GM18511 (cell line): ENCODE data around the gene TTC22.

Experiments used
- ATAC-seq: cut with Tn5 transposase; IDR thresholded peaks from one replicate; pipeline ENCODE4 v1.9.1; 2021; ENCODE audit warnings: mild to moderate bottlenecking, moderate library complexity; ENCODE audit not compliant: unreplicated experiment

Gene TTC22

DNA sequence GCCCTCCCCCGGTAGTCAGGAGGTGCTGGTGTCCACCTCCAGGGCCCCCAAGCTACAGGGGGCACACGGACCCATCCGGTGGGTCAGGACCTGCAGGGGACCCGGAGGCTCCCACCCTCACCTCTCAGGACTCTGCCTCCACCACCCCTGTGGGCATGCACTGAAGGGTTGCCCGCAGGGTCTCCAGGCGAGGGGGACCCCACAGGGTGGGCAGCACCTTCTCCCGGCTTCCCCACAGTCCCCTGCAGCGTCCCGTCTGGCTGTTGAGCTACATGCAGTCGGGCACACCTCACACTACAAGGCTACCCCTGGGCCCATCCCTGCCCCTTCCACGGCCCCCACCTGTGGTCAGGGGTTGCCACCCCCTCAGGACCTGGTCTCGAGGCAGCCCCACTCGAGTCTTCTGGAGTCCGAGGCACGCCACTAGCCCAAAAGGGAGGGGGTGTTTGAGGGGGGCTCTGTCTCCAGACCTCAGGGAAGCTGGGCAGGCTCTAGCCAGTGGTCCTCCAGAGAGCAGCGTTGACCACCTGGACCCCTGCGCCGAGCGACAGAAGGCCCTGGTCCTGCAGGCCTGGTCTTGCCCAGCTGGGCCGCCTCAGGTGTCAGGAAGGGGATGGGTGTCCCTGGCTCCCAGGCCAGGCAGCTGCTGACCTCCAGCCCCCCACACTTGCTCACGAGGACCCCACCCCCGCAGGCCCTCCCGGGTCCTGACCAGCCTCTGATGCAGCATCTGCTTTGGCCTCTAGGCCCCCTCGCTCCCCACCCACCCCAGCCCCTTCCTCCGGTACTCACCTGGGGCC lies 46.4 kb downstream of the TTC22 start:
- ATAC-seq = no peak

- no peak for ATAC-seq
Observed at GRCh38 chr1:54754045-54754444, 47.1 kb downstream of the TTC22 start.

DNA sequence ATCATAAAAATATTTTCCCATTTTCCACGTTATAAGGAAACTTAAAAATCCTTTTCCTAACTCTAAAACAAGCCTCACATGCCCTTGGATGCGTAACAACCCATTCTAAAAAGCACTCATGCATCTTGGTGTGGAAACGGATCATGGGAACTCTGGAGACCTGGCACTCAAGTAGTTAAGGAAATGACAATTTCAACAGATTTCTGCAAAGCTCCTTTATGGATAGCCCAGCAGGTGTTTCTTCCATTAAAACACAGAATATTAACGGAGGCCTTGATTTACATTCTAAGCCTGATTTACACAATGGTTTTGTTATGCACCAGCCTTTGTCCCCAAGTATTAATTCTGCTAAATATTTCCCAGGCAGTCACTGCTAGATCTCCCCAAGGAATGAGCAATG lies 49.7 kb downstream of the TTC22 start:
- no peak for ATAC-seq

DNA sequence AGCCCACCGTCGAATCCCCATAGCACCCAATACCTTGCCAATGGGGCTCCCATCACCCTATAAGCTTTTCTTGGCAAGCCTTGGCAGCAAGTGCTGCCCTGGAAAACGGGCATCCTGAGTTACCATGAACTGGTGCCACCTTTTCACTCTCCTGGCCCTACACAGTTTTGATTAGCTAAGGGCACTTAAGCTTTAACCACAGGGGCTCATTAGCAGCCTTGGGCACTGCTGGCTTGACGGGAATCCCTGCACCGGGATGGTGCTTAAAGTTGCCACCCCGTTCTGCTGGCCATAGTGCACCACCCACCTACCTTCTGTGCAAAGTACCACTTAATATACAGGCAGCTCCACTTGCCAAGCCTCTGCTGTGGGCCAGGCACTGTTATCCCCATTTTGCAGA lies 50.5 kb downstream of the TTC22 start:
- ATAC-seq = no peak

- ATAC-seq = no peak
Observed at GRCh38 chr1:54748094-54748835, 52.9 kb downstream of the TTC22 start.

- no peak for ATAC-seq
Observed at GRCh38 chr1:54745864-54746263, 55.3 kb downstream of the TTC22 start.

DNA sequence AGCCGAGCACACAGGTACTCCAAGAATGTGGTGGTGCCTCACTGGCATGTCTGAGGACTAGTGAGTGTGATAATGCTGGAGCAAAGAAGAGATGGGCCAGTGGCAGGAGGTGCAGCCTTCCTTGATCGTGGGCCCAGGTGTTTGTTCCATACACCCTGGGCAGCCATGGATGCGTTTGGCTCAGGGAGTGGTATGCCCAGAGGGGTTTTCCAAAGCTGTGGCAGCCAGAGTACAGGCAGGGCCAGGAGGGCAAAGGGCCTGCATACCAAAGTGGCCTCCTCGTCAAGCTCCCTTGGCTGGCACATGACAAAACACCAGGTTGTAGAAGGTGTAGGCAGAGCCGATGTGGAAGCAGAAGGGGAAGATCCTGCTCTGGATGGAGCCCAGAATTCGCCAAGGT lies 55.8 kb downstream of the TTC22 start:
- no peak for ATAC-seq

GRCh38 chr1:54744696-54745095 lies 56.4 kb downstream of the TTC22 start:
- no peak for ATAC-seq

- ATAC-seq = no peak
Observed at GRCh38 chr1:54743416-54744226, 57.5 kb downstream of the TTC22 start.

DNA sequence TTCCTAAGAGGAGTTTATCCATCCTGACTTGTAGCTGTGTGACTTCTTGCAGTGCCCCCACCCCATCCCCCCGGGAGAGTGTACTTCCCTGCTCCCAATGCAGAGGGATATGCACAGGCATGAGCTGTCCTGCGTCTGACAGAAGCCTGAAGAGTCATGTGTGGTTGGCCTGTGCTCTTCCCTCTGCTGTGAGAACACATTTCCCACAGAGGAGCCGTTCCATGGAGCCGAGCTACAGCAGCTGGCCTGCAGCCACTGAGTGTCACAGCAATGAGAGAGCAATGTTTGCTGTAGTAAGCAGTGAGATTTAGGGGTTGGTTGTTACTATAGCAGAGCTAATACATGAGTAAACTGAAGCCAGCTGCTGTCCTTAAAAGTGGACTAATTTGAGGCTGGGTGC lies 58.8 kb downstream of the TTC22 start:
- ATAC-seq = no peak

GRCh38 chr1:54741531-54741930 lies 59.6 kb downstream of the TTC22 start:
- ATAC-seq = no peak

DNA sequence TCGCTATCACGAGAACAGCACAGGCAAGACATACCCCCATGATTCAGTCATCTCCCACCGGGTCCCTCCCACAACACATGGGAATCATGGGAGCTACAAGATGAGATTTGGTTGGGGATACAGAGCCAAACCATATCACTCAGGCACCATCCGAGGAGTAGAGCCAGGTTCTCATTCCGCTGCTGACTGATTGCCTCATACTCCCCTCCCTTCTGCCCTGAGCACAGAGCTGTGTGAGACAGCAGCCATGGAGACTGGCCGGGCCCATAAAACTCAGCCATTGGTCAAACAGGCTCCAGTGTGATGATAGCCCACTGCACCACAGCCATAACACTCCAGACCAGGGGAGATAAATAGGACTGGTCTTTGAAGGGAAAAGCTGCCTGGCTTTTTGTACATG lies 62.9 kb downstream of the TTC22 start:
- no peak for ATAC-seq

DNA sequence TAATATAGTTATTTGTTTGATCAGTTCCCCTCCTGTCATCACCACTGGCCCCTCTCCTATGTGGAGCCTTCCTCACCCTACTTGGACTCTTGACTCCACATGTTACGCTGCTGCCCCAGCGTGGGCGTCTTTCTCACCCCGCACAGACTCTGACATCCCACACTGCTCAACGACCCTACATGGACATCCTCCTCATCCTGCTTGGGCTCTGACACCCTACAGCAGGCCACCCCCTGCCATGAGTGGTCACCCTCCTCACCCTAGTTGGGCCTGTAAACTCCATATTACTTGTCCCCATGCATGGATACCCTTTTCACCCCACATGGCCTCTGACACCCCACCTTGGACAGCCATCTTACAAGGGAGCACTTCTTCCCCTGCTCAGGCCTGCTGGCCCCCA lies 64.4 kb downstream of the TTC22 start:
- no peak for ATAC-seq
